CD4-positive, alpha-beta T cell treated with Interleukin-15 for 1 hour (primary cell): Measurements from ENCODE around the gene ATF6.
"Not testable (repeated sequence)": the region's sequence is repeated elsewhere in the genome, so short reads cannot be mapped to it uniquely, and the experiment has no call there.

Source experiments
- DNase-seq: peaks from one replicate; pipeline ENCODE4 v3.0.0-alpha.2; 2020

Gene ATF6

GRCh38 chr1:161735837-161736236 lies 30.3 kb upstream of the ATF6 start:
- no peak for DNase-seq

GRCh38 chr1:161736335-161736969 lies 29.7 kb upstream of the ATF6 start:
- DNase-seq, result no peak

GRCh38 chr1:161737625-161738024 lies 28.5 kb upstream of the ATF6 start:
- no peak for DNase-seq

GRCh38 chr1:161738627-161739287 lies 27.4 kb upstream of the ATF6 start:
- peak; percentile 64 for DNase-seq

GRCh38 chr1:161739865-161740566 lies 26.1 kb upstream of the ATF6 start:
- peak; percentile 40 for DNase-seq

GRCh38 chr1:161740921-161741320 lies 25.2 kb upstream of the ATF6 start:
- no peak for DNase-seq

- DNase-seq, result no peak
Observed at GRCh38 chr1:161743231-161743630, 22.9 kb upstream of the ATF6 start.

GRCh38 chr1:161747801-161748200 lies 18.3 kb upstream of the ATF6 start:
- DNase-seq, result no peak

GRCh38 chr1:161749509-161750407 lies 16.4 kb upstream of the ATF6 start, which contains the start of gene DUSP12:
Gene DUSP12 (plus strand): TSS chr1:161749786. CDS start chr1:161749802, 16 bp downstream.
- peak; percentile 92 for DNase-seq

GRCh38 chr1:161763522-161764098 lies 2.5 kb upstream of the ATF6 start:
- DNase-seq, result peak; percentile 43

GRCh38 chr1:161768461-161768860 lies 2.3 kb downstream of the ATF6 start:
- DNase-seq, result no peak

GRCh38 chr1:161768986-161769672 lies 3.0 kb downstream of the ATF6 start:
- DNase-seq, result no peak

- DNase-seq, result not testable (repeated sequence)
Observed at GRCh38 chr1:161769673-161770045, 3.5 kb downstream of the ATF6 start.

- no peak for DNase-seq
Observed at GRCh38 chr1:161770250-161770649, 4.1 kb downstream of the ATF6 start.

GRCh38 chr1:161771161-161771560 lies 5.0 kb downstream of the ATF6 start:
- DNase-seq, result no peak

- DNase-seq, result no peak
Observed at GRCh38 chr1:161771973-161772372, 5.9 kb downstream of the ATF6 start.

- DNase-seq, result no peak
Observed at GRCh38 chr1:161772397-161772796, 6.3 kb downstream of the ATF6 start.

- no peak for DNase-seq
Observed at GRCh38 chr1:161773791-161774190, 7.7 kb downstream of the ATF6 start.

- no peak for DNase-seq
Observed at GRCh38 chr1:161777261-161777660, 11.1 kb downstream of the ATF6 start.

- DNase-seq, result no peak
Observed at GRCh38 chr1:161778522-161778921, 12.4 kb downstream of the ATF6 start.

- no peak for DNase-seq
Observed at GRCh38 chr1:161779393-161779792, 13.3 kb downstream of the ATF6 start.

- no peak for DNase-seq
Observed at GRCh38 chr1:161781995-161782394, 15.9 kb downstream of the ATF6 start.
